PC-9 (cell line): Measurements from ENCODE around the gene TIGD6.

ENCODE experiments used
- EZH2 ChIP-seq: fragments of 200-600 bp; sonication (generic); IDR thresholded peaks from 2 replicates; pipeline ENCODE4 v1.8.0; 2017; ENCODE audit warnings: antibody characterized with exemption, low read depth
- TF ChIP-seq, protein P1 (sequence below): fragments of 200-600 bp; sonication (generic); conservative IDR thresholded peaks from 2 replicates; pipeline ENCODE4 v1.6.1; 2017; ENCODE audit warnings: mixed run types, antibody characterized with exemption, mild to moderate bottlenecking, moderate library complexity

DNA sequence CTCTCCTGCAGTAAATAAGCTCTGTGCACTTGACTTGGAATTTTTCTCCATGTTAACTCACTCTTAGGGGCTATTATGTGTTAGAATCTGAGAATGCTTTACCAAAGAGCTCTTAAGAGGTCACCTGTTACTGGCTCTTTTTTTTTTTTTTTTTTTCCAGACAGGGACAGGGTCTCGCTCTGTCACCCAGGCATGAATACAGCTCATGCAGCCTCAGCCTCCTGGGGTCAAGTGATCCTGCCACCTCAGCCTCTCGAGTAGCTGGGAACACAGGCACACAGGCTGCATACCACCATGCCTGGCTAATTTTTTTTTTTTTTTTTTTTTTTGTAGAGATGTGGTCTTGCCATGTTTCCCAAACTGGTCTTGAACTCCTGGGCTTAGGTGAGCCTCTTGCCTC, 22.2 kb upstream of the TIGD6 start:
- TF ChIP-seq, protein P1, sequence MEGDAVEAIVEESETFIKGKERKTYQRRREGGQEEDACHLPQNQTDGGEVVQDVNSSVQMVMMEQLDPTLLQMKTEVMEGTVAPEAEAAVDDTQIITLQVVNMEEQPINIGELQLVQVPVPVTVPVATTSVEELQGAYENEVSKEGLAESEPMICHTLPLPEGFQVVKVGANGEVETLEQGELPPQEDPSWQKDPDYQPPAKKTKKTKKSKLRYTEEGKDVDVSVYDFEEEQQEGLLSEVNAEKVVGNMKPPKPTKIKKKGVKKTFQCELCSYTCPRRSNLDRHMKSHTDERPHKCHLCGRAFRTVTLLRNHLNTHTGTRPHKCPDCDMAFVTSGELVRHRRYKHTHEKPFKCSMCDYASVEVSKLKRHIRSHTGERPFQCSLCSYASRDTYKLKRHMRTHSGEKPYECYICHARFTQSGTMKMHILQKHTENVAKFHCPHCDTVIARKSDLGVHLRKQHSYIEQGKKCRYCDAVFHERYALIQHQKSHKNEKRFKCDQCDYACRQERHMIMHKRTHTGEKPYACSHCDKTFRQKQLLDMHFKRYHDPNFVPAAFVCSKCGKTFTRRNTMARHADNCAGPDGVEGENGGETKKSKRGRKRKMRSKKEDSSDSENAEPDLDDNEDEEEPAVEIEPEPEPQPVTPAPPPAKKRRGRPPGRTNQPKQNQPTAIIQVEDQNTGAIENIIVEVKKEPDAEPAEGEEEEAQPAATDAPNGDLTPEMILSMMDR = no peak
- TF ChIP-seq EZH2 = no peak
